Measurements from ENCODE around the gene FAM124A.

- TF ChIP-seq, protein P1, sequence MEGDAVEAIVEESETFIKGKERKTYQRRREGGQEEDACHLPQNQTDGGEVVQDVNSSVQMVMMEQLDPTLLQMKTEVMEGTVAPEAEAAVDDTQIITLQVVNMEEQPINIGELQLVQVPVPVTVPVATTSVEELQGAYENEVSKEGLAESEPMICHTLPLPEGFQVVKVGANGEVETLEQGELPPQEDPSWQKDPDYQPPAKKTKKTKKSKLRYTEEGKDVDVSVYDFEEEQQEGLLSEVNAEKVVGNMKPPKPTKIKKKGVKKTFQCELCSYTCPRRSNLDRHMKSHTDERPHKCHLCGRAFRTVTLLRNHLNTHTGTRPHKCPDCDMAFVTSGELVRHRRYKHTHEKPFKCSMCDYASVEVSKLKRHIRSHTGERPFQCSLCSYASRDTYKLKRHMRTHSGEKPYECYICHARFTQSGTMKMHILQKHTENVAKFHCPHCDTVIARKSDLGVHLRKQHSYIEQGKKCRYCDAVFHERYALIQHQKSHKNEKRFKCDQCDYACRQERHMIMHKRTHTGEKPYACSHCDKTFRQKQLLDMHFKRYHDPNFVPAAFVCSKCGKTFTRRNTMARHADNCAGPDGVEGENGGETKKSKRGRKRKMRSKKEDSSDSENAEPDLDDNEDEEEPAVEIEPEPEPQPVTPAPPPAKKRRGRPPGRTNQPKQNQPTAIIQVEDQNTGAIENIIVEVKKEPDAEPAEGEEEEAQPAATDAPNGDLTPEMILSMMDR (IDR thresholded peaks at IDR 0.05; ENCODE audit: low read depth, low read length), result no peak
- TF ChIP-seq, protein P2, sequence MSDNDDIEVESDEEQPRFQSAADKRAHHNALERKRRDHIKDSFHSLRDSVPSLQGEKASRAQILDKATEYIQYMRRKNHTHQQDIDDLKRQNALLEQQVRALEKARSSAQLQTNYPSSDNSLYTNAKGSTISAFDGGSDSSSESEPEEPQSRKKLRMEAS (IDR thresholded peaks at IDR 0.05; ENCODE audit: low read depth, low read length), result no peak
Measured at GRCh38 chr13:51232328-51232727, 10.1 kb downstream of the FAM124A start.
